ENCODE results near the gene OR51A2. TPM values are rescaled to one million over a fixed set of nuclear protein-coding genes. Genes with fewer than 3 reads are reported as not detected.

Gene OR51A2
- total RNA-seq, 1 experiment from 2014 or later: not detected

DNA sequence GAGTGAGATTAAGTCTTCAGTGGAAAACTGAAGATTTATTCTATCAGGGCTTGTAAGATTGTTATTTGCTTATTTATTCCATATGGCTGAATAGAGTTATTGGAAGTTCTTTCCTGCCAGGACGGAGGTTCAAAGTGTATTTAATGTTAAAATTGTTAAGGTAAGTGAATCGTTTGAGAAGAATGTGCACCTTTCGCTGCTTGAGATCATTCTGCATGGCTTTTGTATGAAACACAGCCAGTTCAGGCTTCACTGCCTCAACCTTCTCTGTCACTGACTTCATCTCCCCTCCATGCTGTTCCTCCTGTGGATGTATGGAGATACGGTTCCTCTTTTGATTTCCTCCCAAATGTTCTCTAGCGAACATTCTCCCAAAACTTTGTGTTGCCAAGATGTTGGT is 19.9 kb upstream of the OR51A2 start:
- DNase-seq (ENCODE audit: low read depth, low spot score): no peak
- CTCF ChIA-PET: no interaction called here
- H3K9me3 ChIP-seq (ENCODE audit: control insufficient read depth, insufficient read depth, low read depth, low read length): no peaks in the 10 kb centered on the region
- ATAC-seq: no peak
- POLR2A ChIA-PET: no interaction called here
- no peaks in the 10 kb centered on the region for H3K27me3 ChIP-seq (ENCODE audit: control insufficient read depth, insufficient read depth, low read length)
- TF ChIP-seq TCF7L2 (IDR thresholded peaks at IDR 0.05; ENCODE audit: low read depth, low read length) (no peak), POLR2AphosphoS5 (IDR thresholded peaks at IDR 0.05; ENCODE audit: low read depth, low read length) (no peak), SIN3A (IDR thresholded peaks at IDR 0.05; ENCODE audit: borderline replicate concordance, insufficient read depth, low read depth, low read length) (no peak)
- TF ChIP-seq, protein P1, sequence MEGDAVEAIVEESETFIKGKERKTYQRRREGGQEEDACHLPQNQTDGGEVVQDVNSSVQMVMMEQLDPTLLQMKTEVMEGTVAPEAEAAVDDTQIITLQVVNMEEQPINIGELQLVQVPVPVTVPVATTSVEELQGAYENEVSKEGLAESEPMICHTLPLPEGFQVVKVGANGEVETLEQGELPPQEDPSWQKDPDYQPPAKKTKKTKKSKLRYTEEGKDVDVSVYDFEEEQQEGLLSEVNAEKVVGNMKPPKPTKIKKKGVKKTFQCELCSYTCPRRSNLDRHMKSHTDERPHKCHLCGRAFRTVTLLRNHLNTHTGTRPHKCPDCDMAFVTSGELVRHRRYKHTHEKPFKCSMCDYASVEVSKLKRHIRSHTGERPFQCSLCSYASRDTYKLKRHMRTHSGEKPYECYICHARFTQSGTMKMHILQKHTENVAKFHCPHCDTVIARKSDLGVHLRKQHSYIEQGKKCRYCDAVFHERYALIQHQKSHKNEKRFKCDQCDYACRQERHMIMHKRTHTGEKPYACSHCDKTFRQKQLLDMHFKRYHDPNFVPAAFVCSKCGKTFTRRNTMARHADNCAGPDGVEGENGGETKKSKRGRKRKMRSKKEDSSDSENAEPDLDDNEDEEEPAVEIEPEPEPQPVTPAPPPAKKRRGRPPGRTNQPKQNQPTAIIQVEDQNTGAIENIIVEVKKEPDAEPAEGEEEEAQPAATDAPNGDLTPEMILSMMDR (IDR thresholded peaks at IDR 0.05): no peak
- TF ChIP-seq, protein P2, sequence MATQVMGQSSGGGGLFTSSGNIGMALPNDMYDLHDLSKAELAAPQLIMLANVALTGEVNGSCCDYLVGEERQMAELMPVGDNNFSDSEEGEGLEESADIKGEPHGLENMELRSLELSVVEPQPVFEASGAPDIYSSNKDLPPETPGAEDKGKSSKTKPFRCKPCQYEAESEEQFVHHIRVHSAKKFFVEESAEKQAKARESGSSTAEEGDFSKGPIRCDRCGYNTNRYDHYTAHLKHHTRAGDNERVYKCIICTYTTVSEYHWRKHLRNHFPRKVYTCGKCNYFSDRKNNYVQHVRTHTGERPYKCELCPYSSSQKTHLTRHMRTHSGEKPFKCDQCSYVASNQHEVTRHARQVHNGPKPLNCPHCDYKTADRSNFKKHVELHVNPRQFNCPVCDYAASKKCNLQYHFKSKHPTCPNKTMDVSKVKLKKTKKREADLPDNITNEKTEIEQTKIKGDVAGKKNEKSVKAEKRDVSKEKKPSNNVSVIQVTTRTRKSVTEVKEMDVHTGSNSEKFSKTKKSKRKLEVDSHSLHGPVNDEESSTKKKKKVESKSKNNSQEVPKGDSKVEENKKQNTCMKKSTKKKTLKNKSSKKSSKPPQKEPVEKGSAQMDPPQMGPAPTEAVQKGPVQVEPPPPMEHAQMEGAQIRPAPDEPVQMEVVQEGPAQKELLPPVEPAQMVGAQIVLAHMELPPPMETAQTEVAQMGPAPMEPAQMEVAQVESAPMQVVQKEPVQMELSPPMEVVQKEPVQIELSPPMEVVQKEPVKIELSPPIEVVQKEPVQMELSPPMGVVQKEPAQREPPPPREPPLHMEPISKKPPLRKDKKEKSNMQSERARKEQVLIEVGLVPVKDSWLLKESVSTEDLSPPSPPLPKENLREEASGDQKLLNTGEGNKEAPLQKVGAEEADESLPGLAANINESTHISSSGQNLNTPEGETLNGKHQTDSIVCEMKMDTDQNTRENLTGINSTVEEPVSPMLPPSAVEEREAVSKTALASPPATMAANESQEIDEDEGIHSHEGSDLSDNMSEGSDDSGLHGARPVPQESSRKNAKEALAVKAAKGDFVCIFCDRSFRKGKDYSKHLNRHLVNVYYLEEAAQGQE (IDR thresholded peaks at IDR 0.05; ENCODE audit: insufficient read depth in 1 of 2, low read depth in 2 of 2, low read length in 1 of 2): no peak
- BruUV-seq (replicated peaks): no TSS peak
- H3K27ac ChIP-seq (ENCODE audit: low read length): no peak overlapping the region
- H3K4me3 ChIP-seq (ENCODE audit: low read depth in 2 of 2, low read length in 2 of 2): no peak overlapping the region
- in situ Hi-C loops (cut with HindIII; ENCODE audit: low pct_unique_long_range_greater_than_20kb, low sequenced_read_pairs): no loop called here
- H3K36me3 ChIP-seq (ENCODE audit: control insufficient read depth, insufficient read depth, low read length): no peaks in the 10 kb centered on the region
- H3K4me1 ChIP-seq (ENCODE audit: control insufficient read depth, insufficient read depth, low read length): no peaks in the 10 kb centered on the region
- intact Hi-C loops (cut with micrococcal nuclease; ENCODE audit: unreplicated experiment): no loop called here

DNA sequence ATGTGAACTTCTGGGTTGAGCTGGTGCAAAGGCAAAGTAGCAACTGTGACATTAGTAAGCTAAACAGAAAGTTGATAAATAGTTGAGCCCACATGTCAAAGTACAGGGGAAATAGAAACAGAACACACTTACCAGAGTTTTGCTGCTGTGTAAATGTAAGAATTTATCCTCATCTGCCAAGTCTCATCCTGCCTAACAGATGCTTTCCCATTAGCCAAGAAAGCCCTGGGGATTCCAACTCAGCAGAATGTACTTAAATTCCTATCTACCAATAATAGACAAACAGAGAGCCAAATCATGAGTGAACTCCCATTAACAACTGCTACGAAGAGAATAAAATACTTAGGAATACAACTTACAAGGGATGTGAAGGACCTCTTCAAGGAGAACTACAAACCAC is 7.3 kb upstream of the OR51A2 start:
- Histone ChIP-seq H3K4me3 (ENCODE audit: low read depth in 2 of 2, low read length in 2 of 2) (no peak overlapping the region), H3K9me3 (ENCODE audit: control insufficient read depth, insufficient read depth, low read depth, low read length) (no peaks in the 10 kb centered on the region), H3K27ac (ENCODE audit: low read length) (no peak overlapping the region), H3K36me3 (ENCODE audit: control insufficient read depth, insufficient read depth, low read length) (no peaks in the 10 kb centered on the region), H3K4me1 (ENCODE audit: control insufficient read depth, insufficient read depth, low read length) (no peaks in the 10 kb centered on the region), H3K27me3 (ENCODE audit: control insufficient read depth, insufficient read depth, low read length) (no peaks in the 10 kb centered on the region)
- ATAC-seq: no peak
- intact Hi-C loops (cut with micrococcal nuclease; ENCODE audit: unreplicated experiment) (no loop called here), in situ Hi-C loops (cut with HindIII; ENCODE audit: low pct_unique_long_range_greater_than_20kb, low sequenced_read_pairs) (no loop called here)
- BruUV-seq (replicated peaks): no TSS peak
- ChIA-PET CTCF (no interaction called here), POLR2A (no interaction called here)
- DNase-seq (ENCODE audit: low read depth, low spot score): no peak
- TF ChIP-seq, protein P1 (IDR thresholded peaks at IDR 0.05): no peak

DNA sequence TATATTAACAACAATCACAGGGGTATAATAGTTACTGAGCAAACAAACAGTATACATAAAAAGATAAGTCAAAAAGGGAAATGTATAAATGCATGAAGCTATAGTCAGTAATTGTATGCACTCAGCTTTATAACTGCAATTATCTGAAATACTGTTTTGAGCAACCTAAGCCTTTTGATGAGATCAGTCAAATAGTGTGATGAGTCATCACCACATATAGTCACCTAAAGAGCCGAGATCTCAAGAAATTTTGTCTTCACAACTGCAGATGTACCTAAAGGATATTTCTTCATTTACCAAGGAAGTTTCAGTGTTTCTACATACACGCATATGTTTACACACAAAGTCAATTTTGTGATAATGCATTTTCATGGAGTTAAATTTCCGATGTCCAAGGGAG is 5.4 kb upstream of the OR51A2 start:
- DNase-seq (ENCODE audit: low read depth, low spot score) (no peak), ATAC-seq (no peak)
- H3K4me1 ChIP-seq (ENCODE audit: control insufficient read depth, insufficient read depth, low read length): no peaks in the 10 kb centered on the region
- ChIA-PET POLR2A (no interaction called here), CTCF (no interaction called here)
- no peaks in the 10 kb centered on the region for H3K9me3 ChIP-seq (ENCODE audit: control insufficient read depth, insufficient read depth, low read depth, low read length)
- BruUV-seq (replicated peaks): no TSS peak
- in situ Hi-C loops (cut with HindIII; ENCODE audit: low pct_unique_long_range_greater_than_20kb, low sequenced_read_pairs): no loop called here
- H3K27ac ChIP-seq (ENCODE audit: low read length): no peak overlapping the region
- no peaks in the 10 kb centered on the region for H3K27me3 ChIP-seq (ENCODE audit: control insufficient read depth, insufficient read depth, low read length)
- H3K4me3 ChIP-seq (ENCODE audit: low read depth in 2 of 2, low read length in 2 of 2): no peak overlapping the region
- TF ChIP-seq POLR2AphosphoS5 (IDR thresholded peaks at IDR 0.05; ENCODE audit: low read depth, low read length): no peak
- TF ChIP-seq, protein P1 (IDR thresholded peaks at IDR 0.05): no peak
- intact Hi-C loops (cut with micrococcal nuclease; ENCODE audit: unreplicated experiment): no loop called here
- no peaks in the 10 kb centered on the region for H3K36me3 ChIP-seq (ENCODE audit: control insufficient read depth, insufficient read depth, low read length)
